ENCODE data around the gene MXI1.

- TF ChIP-seq YY1 (IDR thresholded peaks at IDR 0.05; ENCODE audit: insufficient read depth, insufficient read length), result no peak
- no peak for TF ChIP-seq ZNF274 (IDR thresholded peaks at IDR 0.05; ENCODE audit: low read depth, low read length)
- TF ChIP-seq SUZ12 (IDR thresholded peaks at IDR 0.05; ENCODE audit: extremely low read depth, insufficient read depth, insufficient read length), result no peak
Measured at GRCh38 chr10:110259317-110259716, 51.9 kb downstream of the MXI1 start.

All from NT2/D1 (cell line).